M059J (cell line): ENCODE data around the gene ERVFRD-1. TPM values are rescaled to one million over a fixed set of nuclear protein-coding genes. Genes with fewer than 3 reads are reported as not detected.
"Not testable (repeated sequence)": the region's sequence is repeated elsewhere in the genome, so short reads cannot be mapped to it uniquely, and the experiment has no call there.

Experiments used
- DNase-seq: peaks from one replicate; pipeline ENCODE4 v3.0.0-alpha.2; 2012; ENCODE audit warnings: low read depth
- total RNA-seq: library from RNA; depleted of rRNA; stranded (reverse); fragments of >200 nt; shearing (Covaris generic); gene quantifications from 2 replicates; pipeline ENCODE4 v1.2.3, GENCODE V29; 2014

Gene ERVFRD-1
- total RNA-seq, 1 experiment from 2014 or later, result not detected

DNA sequence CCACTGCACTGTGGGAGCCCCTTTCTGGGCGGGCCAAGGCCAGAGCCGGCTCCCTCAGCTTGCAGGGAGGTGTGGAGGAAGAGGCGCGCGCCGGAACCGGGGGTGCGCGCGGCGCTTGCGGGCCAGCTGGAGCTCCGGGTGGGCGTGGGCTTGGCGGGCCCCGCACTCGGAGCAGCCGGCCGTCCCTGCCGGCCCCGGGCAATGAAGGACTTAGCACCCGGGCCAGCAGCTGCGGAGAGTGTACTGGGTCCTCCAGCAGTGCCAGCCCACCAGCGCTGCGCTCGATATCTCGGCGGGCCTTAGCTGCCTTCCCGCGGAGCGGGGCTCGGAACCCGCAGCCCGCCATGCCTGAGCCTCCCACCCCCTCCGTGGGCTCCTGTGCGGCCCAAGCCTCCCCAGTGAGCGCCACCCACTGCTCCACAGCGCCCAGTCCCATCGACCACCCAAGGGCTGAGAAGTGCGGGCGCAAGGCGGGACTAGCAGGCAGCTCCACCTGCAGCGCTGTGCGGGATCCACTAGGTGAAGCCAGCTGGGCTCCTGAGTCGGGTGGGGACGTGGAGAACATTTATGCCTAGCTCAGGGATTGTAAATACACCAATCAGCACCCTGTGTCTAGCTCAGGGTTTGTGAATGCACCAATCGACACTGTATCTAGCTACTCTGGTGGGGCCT lies 24.2 kb downstream of the ERVFRD-1 start:
- not testable (repeated sequence) for DNase-seq

- peak; percentile 70 for DNase-seq
Observed at GRCh38 chr6:11085758-11086435, 25.6 kb downstream of the ERVFRD-1 start.

GRCh38 chr6:11083956-11084355 lies 27.6 kb downstream of the ERVFRD-1 start:
- no peak for DNase-seq

GRCh38 chr6:11083491-11083890 lies 28.0 kb downstream of the ERVFRD-1 start:
- peak; percentile 40 for DNase-seq

- no peak for DNase-seq
Observed at GRCh38 chr6:11080296-11080695, 31.2 kb downstream of the ERVFRD-1 start.

DNA sequence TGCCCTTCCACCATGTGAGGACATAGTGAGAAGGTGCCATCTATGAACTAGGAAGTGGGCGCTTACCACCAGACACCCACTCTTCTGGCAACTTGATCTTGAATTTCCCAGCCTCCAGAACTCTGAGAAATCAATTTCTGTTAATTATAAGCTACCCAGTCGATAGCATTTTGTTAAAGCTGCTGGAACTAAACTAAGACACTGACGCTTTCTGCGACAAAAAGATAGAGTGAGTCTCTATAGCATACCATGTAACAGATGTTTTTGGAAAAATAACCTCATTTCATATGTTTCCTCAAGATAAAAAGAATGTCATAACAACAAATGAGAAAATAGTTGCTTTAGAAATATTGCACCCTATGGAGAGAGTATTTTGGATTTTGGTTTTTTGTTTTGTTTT lies 33.3 kb downstream of the ERVFRD-1 start:
- DNase-seq, result no peak

GRCh38 chr6:11076540-11076939 lies 35.0 kb downstream of the ERVFRD-1 start:
- DNase-seq, result no peak

GRCh38 chr6:11072101-11072500 lies 39.4 kb downstream of the ERVFRD-1 start:
- no peak for DNase-seq

GRCh38 chr6:11069760-11070159 lies 41.8 kb downstream of the ERVFRD-1 start:
- peak; percentile 41 for DNase-seq

DNA sequence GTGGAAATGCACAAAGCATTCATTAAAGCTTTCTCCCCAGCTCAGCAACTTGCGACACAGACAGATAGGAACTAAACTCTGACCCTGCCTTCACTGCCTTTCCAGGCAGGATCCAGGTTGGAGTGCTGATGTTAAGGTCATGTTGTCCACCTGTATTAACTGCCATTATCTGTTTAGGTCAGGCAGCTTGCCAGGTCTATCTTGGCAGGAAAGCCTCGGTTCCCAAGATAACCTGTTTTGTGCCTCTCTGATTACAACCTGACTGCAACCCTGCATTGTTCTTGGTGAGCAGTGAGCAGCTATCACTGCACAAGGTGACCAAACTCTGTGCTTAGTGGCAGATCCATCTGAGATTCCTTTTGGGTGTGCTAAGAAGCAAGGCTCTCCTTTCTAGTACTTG lies 44.2 kb downstream of the ERVFRD-1 start:
- DNase-seq, result no peak

DNA sequence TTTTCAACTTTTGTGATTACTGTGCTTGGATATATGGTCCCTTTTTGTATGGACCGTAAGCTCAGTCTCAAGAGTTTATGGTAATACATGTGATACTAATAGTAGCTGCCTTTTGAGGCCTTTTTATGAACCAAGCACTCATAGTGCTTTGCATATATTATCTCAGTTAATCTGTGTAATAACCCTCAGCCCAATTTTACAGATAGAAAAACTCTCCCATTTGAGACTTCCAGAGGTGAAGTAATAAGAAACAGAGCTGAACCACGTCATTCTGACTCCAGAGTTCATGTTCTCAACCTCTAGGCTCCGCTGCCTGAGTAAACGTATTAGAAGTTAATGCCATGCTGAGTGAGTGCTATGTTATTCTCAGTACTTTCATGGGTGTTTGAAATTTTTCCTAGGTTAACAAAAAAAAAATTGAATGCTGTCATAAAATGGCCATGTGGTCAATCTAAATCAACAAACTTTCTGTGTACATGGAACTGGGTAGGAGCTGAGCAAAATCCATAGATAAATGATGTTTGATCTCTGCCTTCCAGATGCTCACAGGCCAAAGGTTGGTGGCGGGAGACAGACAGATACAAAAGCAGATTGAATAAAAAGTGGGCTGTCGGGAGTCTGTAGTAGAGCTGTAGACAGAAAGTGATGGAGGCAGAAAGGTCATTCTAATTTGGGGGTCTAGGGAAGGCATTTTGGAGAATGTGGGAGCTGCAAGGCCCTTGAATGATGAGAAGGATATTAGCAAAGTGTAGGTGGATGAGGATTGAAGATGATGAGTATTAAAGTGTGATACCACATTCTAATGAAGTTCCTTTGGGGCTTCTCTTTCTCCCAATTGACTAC lies 44.8 kb downstream of the ERVFRD-1 start:
- no peak for DNase-seq

DNA sequence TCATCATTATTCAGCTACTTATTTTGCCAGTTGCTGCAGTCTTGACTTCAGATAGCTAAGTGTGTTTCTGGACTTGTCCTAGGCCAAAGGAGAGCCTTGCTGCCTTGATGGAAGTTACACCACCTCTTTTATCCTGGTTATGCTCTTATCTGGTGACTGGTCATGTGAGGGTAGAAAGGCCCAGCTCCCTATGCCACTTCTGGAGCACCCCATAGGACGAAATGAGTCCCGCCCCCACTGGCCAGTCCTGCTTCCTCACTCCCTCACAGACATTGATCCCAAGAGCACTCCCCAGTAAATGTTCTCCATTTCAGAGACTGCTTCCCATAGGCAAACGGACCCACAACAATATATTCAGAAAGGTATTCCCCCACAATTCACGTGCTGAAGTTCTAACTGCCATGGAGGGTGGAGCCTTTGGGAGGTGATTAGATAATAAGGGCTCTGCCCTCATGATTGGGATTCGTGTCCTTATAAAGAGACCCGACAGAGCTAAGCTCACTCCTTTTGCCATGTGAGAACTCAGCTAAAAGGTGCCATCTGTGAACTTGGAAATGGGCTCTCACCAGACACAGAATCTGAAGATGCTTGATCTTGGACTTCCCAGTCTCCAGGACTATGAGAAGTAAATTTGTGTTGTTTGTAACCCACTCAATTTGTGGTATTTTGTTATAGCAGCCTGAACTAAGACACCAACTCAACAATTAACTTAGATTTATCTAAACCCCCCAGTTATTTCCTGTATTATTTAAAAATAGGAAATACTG lies 45.9 kb downstream of the ERVFRD-1 start:
- DNase-seq, result no peak

- DNase-seq, result no peak
Observed at GRCh38 chr6:11064836-11065235, 46.7 kb downstream of the ERVFRD-1 start.

- no peak for DNase-seq
Observed at GRCh38 chr6:11062715-11063114, 48.8 kb downstream of the ERVFRD-1 start.

DNA sequence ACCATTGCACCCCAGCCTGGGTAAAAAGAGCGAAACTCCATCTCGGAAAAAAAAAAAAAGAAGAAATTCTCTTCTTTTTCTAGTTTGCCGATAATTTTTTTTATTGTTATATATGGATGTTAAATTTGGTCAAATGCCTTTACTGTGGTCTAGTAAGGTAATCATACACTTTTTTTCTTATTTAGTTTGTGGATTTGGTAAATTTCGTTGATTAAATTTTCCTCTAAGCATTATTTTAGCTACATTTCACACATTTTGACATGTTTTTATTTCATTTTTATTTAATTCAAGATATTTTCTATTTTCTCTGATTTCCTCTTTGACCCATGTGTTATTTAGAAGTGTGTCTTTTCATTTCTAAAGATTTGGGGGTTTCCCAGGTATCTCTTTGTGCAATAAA lies 49.4 kb downstream of the ERVFRD-1 start:
- DNase-seq, result no peak

DNA sequence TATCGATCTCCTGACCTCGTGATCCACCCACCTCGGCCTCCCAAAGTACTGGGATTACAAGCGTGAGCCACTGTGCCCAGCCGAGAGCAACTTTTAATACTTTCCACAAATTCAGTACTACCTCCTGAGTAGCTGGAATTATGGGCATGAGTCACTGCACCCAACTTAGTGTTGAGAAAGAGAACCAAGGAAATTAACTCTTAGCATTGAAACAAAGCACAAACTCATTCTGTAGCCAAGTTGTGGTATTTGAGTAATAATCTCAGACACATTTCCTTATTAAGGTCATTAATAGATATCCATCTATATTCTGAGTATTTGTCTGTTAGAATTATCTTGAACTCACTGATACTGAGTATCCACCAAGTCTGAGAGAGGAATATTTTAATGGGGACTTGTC lies 53.1 kb downstream of the ERVFRD-1 start:
- DNase-seq, result peak; percentile 42

DNA sequence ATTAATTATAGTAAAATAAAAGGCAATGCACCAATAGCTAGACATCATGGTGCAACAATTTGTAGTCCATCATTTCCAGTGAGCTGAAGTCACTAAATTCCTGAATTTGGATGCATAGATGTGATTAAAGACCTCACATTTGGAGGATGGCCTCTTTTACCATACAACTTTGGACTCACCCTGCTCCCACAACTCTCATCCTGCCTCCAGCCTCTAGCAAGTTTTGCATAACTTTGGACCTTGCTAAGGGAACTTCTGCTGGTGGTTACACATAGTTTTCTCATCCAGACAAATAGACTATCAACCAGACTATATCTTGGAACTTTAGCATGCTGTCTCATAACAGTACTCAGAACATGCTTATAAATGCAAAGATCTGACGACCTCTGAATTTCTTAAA lies 54.7 kb downstream of the ERVFRD-1 start:
- no peak for DNase-seq

DNA sequence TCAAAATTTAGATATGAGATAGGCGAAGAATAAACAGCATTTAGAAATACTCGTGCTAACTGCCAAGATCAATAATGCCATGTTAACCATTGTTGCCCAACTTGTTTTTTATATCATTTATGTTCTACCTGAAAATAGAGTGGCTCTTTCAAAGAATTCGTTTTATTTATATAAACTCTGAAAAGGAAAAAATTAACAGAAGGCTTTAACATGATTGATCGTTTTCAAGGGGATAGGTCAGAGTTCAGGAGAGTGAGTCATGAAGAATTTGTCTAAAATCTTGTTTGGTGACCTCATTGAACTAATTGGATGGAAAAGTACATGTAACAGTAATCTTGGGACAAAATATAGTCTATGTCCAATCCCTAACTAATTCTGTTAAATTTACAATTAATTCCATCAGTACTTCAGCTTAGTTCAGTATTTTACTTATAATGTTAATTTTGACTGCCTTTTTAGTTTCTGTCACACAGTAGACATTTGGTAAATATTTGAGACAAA lies 56.3 kb downstream of the ERVFRD-1 start:
- peak; percentile 81 for DNase-seq

GRCh38 chr6:11054722-11055121 lies 56.8 kb downstream of the ERVFRD-1 start:
- DNase-seq, result peak; percentile 49

DNA sequence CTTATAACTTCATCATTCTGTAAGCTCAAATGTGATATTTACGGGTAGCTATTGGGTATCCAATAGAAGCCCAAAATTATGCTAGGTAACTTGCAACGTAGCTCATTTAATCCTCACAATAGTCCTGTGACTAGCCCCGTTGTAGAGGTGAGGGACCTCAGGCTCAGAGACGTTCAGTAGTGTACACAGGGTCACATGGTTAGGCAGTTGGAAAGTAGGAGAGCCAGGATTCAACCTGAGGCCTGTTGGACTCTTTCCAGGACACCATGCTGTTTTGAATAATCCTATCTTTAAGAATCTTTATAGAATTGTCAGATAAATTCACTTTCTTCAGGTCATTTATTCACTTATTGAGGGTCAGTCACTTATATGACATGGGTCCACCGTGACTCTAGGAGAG lies 58.2 kb downstream of the ERVFRD-1 start:
- DNase-seq, result no peak
